ENCODE measurements around the gene CASQ1. TPM values are rescaled to one million over a fixed set of nuclear protein-coding genes. Genes with fewer than 3 reads are reported as not detected.

CASQ1 gene
- total RNA-seq, 3 donors from 2014 or later, result not detected

- Mint-ChIP-seq H3K4me1 (ENCODE audit: low read depth) (no peaks in the 10 kb centered on the region), H3K9me3 (no peaks in the 10 kb centered on the region), H3K36me3 (ENCODE audit: insufficient read depth) (peaks cover 49% of the 10 kb centered on the region), H3K27me3 (ENCODE audit: low read depth) (no peaks in the 10 kb centered on the region), H3K4me3 (no peak overlapping the region)
- DNase-seq, result no peak
- no peak for ATAC-seq
Observed at GRCh38 chr1:160217481-160218051, 27.2 kb downstream of the CASQ1 start.

- Mint-ChIP-seq H3K4me3 (no peak overlapping the region), H3K9me3 (no peaks in the 10 kb centered on the region), H3K36me3 (ENCODE audit: insufficient read depth) (peaks cover 53% of the 10 kb centered on the region), H3K4me1 (ENCODE audit: low read depth) (no peaks in the 10 kb centered on the region), H3K27me3 (ENCODE audit: low read depth) (no peaks in the 10 kb centered on the region)
- DNase-seq (no peak), ATAC-seq (no peak)
Observed at GRCh38 chr1:160219062-160219929, 28.9 kb downstream of the CASQ1 start.

GRCh38 chr1:160220301-160220700 is 29.9 kb downstream of the CASQ1 start:
- no peak for ATAC-seq
- Mint-ChIP-seq H3K9me3 (no peaks in the 10 kb centered on the region), H3K4me3 (no peak overlapping the region), H3K27me3 (ENCODE audit: low read depth) (no peaks in the 10 kb centered on the region), H3K4me1 (ENCODE audit: low read depth) (no peaks in the 10 kb centered on the region), H3K36me3 (ENCODE audit: insufficient read depth) (peaks cover 52% of the 10 kb centered on the region)
- no peak for DNase-seq

GRCh38 chr1:160221089-160221488 is 30.7 kb downstream of the CASQ1 start:
- Mint-ChIP-seq H3K9me3 (no peaks in the 10 kb centered on the region), H3K27me3 (ENCODE audit: low read depth) (no peaks in the 10 kb centered on the region)
- no peak for ATAC-seq

GRCh38 chr1:160222546-160222945 is 32.2 kb downstream of the CASQ1 start:
- DNase-seq, result no peak
- no peak for ATAC-seq
- H3K9me3 Mint-ChIP-seq, result no peaks in the 10 kb centered on the region
- H3K4me3 Mint-ChIP-seq, result no peak overlapping the region
- no peaks in the 10 kb centered on the region for H3K27me3 Mint-ChIP-seq (ENCODE audit: low read depth)
- peaks cover 39% of the 10 kb centered on the region for H3K36me3 Mint-ChIP-seq (ENCODE audit: insufficient read depth)
- no peaks in the 10 kb centered on the region for H3K4me1 Mint-ChIP-seq (ENCODE audit: low read depth)

More at GRCh38 chr1:160221089-160221488, 30.7 kb downstream of the CASQ1 start:
- H3K36me3 Mint-ChIP-seq (ENCODE audit: insufficient read depth), result peaks cover 44% of the 10 kb centered on the region
- H3K4me3 Mint-ChIP-seq, result no peak overlapping the region
- DNase-seq, result no peak
- H3K4me1 Mint-ChIP-seq (ENCODE audit: low read depth), result no peaks in the 10 kb centered on the region

GRCh38 chr1:160224606-160225005 is 34.2 kb downstream of the CASQ1 start:
- ATAC-seq (no peak), DNase-seq (no peak)
- H3K4me1 Mint-ChIP-seq (ENCODE audit: low read depth), result no peaks in the 10 kb centered on the region
- H3K27me3 Mint-ChIP-seq (ENCODE audit: low read depth), result no peaks in the 10 kb centered on the region
- H3K4me3 Mint-ChIP-seq, result no peak overlapping the region
- peaks cover 49% of the 10 kb centered on the region for H3K36me3 Mint-ChIP-seq (ENCODE audit: insufficient read depth)
- H3K9me3 Mint-ChIP-seq, result no peaks in the 10 kb centered on the region

GRCh38 chr1:160225345-160225744 is 35.0 kb downstream of the CASQ1 start:
- H3K27me3 Mint-ChIP-seq (ENCODE audit: low read depth), result no peaks in the 10 kb centered on the region
- ATAC-seq (no peak), DNase-seq (no peak)
- H3K9me3 Mint-ChIP-seq, result no peaks in the 10 kb centered on the region
- H3K4me3 Mint-ChIP-seq, result no peak overlapping the region
- no peaks in the 10 kb centered on the region for H3K4me1 Mint-ChIP-seq (ENCODE audit: low read depth)
- peaks cover 55% of the 10 kb centered on the region for H3K36me3 Mint-ChIP-seq (ENCODE audit: insufficient read depth)

GRCh38 chr1:160226623-160227022 is 36.2 kb downstream of the CASQ1 start:
- H3K36me3 Mint-ChIP-seq (ENCODE audit: insufficient read depth), result peaks cover 55% of the 10 kb centered on the region
- H3K4me3 Mint-ChIP-seq, result no peak overlapping the region

GRCh38 chr1:160227034-160227433 is 36.7 kb downstream of the CASQ1 start:
- H3K4me1 Mint-ChIP-seq (ENCODE audit: low read depth), result no peaks in the 10 kb centered on the region
- no peak overlapping the region for H3K4me3 Mint-ChIP-seq
- H3K36me3 Mint-ChIP-seq (ENCODE audit: insufficient read depth), result peaks cover 51% of the 10 kb centered on the region
- no peaks in the 10 kb centered on the region for H3K9me3 Mint-ChIP-seq
- no peak for DNase-seq
- ATAC-seq, result no peak
- no peaks in the 10 kb centered on the region for H3K27me3 Mint-ChIP-seq (ENCODE audit: low read depth)

More at GRCh38 chr1:160226623-160227022, 36.2 kb downstream of the CASQ1 start:
- no peak for ATAC-seq
- DNase-seq, result no peak
- no peaks in the 10 kb centered on the region for H3K4me1 Mint-ChIP-seq (ENCODE audit: low read depth)
- no peaks in the 10 kb centered on the region for H3K27me3 Mint-ChIP-seq (ENCODE audit: low read depth)
- no peaks in the 10 kb centered on the region for H3K9me3 Mint-ChIP-seq

GRCh38 chr1:160227561-160227960 is 37.2 kb downstream of the CASQ1 start:
- Mint-ChIP-seq H3K4me1 (ENCODE audit: low read depth) (no peaks in the 10 kb centered on the region), H3K4me3 (no peak overlapping the region), H3K36me3 (ENCODE audit: insufficient read depth) (peaks cover 46% of the 10 kb centered on the region), H3K27me3 (ENCODE audit: low read depth) (no peaks in the 10 kb centered on the region), H3K9me3 (no peaks in the 10 kb centered on the region)
- ATAC-seq, result no peak
- no peak for DNase-seq

- Mint-ChIP-seq H3K27me3 (ENCODE audit: low read depth) (no peaks in the 10 kb centered on the region), H3K36me3 (ENCODE audit: insufficient read depth) (peaks cover 38% of the 10 kb centered on the region), H3K9me3 (no peaks in the 10 kb centered on the region), H3K4me1 (ENCODE audit: low read depth) (no peaks in the 10 kb centered on the region), H3K4me3 (no peak overlapping the region)
- ATAC-seq (no peak), DNase-seq (no peak)
Observed at GRCh38 chr1:160228431-160228830, 38.1 kb downstream of the CASQ1 start.

GRCh38 chr1:160232911-160233310 is 42.5 kb downstream of the CASQ1 start:
- no peak for DNase-seq
- Mint-ChIP-seq H3K4me1 (ENCODE audit: low read depth) (peaks cover 10% of the 10 kb centered on the region), H3K9me3 (no peaks in the 10 kb centered on the region), H3K4me3 (no peak overlapping the region), H3K27me3 (ENCODE audit: low read depth) (no peaks in the 10 kb centered on the region), H3K36me3 (ENCODE audit: insufficient read depth) (peaks cover 46% of the 10 kb centered on the region)
- ATAC-seq, result no peak

- no peak for DNase-seq
- peaks cover 43% of the 10 kb centered on the region for H3K36me3 Mint-ChIP-seq (ENCODE audit: insufficient read depth)
Observed at GRCh38 chr1:160236806-160237205, 46.4 kb downstream of the CASQ1 start.

GRCh38 chr1:160237558-160237957 is 47.2 kb downstream of the CASQ1 start:
- Mint-ChIP-seq H3K36me3 (ENCODE audit: insufficient read depth) (peaks cover 43% of the 10 kb centered on the region), H3K27me3 (ENCODE audit: low read depth) (no peaks in the 10 kb centered on the region), H3K4me1 (ENCODE audit: low read depth) (peaks cover 10% of the 10 kb centered on the region), H3K9me3 (no peaks in the 10 kb centered on the region), H3K4me3 (no peak overlapping the region)
- ATAC-seq (no peak), DNase-seq (no peak)

More at GRCh38 chr1:160236806-160237205, 46.4 kb downstream of the CASQ1 start:
- no peaks in the 10 kb centered on the region for H3K27me3 Mint-ChIP-seq (ENCODE audit: low read depth)
- ATAC-seq, result no peak
- no peak overlapping the region for H3K4me3 Mint-ChIP-seq
- H3K9me3 Mint-ChIP-seq, result no peaks in the 10 kb centered on the region
- peaks cover 10% of the 10 kb centered on the region for H3K4me1 Mint-ChIP-seq (ENCODE audit: low read depth)

GRCh38 chr1:160238408-160238807 is 48.0 kb downstream of the CASQ1 start:
- ATAC-seq (no peak), DNase-seq (no peak)
- Mint-ChIP-seq H3K4me1 (ENCODE audit: low read depth) (peaks cover 10% of the 10 kb centered on the region), H3K9me3 (no peaks in the 10 kb centered on the region), H3K36me3 (ENCODE audit: insufficient read depth) (peaks cover 43% of the 10 kb centered on the region), H3K27me3 (ENCODE audit: low read depth) (no peaks in the 10 kb centered on the region), H3K4me3 (no peak overlapping the region)
